ENCODE results near the gene RRAGC.

DNA sequence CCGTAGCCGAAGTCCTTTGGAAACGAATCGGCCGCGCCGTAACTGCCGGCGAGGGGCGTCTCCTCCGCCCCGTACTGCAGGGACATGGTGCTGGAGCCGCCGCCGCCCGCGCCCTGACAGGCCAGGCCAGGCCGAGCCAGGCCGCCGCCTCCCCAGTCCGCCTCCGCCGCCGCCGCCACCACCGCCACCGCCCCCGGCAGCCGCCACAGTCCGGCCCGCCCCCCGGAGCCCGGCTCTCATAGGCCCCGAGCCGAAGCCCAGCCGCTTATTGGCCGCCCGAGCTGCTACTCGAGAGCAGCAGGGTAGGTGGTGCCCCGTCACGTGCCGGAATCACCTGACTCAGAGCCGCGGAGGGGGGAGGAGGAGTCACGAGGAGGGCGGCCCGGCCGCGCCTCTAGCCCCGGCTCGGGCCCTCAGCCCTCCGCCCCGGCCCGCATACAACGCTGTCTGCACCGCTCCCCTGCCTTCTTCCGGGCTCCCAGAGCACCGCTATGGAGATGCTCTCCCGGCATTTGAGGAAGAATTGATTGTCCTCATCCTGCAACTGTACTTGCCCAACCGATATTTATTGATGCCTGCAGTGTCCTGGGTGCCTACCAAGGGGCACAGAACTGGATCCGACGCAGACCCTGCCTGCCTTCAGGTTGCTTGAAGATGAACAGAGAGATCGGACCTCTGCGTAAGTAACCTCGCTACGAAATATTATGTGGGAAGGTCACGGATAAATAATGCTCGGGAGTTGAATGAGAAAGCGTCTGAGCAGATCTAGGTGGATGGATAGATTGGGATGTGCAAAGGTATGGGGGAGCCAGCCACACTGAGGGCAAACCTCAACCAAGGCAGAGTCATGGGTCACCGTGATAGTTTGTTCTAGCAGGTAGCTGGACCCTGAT is at the start of gene RRAGC:
- TF ChIP-seq CTCF (IDR thresholded peaks at IDR 0.05 in 8 of 11, conservative IDR thresholded peaks at IDR 0.05 in 3 of 11) (peak in 2 of 11 experiments; percentile 9 to 19), POLR2A (IDR thresholded peaks at IDR 0.05) (peak in 1 of 3 donors; percentile 14), POLR2AphosphoS5 (IDR thresholded peaks at IDR 0.05) (peak; percentile 79 to 90 (median 88))
